ENCODE measurements around the gene LAMA5. TPM values are rescaled to one million over a fixed set of nuclear protein-coding genes. Genes with fewer than 3 reads are reported as not detected.

LAMA5 gene
- total and polyA plus RNA-seq, 2 of the 8 experiments (the other 6 are each of a cell fraction or from before 2014, with no cell fraction given) = 34.4 to 225 TPM

GRCh38 chr20:62398120-62398821, 31.2 kb upstream of the LAMA5 start (continued):
- no peak for TF ChIP-seq JUND (IDR thresholded peaks at IDR 0.05; ENCODE audit: low read length)
- TF ChIP-seq SIRT6 (IDR thresholded peaks at IDR 0.05; ENCODE audit: low read length) = no peak
- no peak for TF ChIP-seq CTBP2 (IDR thresholded peaks at IDR 0.05; ENCODE audit: borderline replicate concordance, insufficient read depth, insufficient read length, low read length)
- no peak for TF ChIP-seq HDAC6 (IDR thresholded peaks at IDR 0.05; ENCODE audit: low read depth, low read length)

Measured in H1 (cell line).